Neuronal stem cell (in vitro differentiated cells): ENCODE measurements around the gene GTF2H2.
A peak's percentile ranks its signal among the peaks of the same experiment; 100 is the strongest.
"Not testable (repeated sequence)": the region's sequence is repeated elsewhere in the genome, so short reads cannot be mapped to it uniquely, and the experiment has no call there.

Experiments used
- DNase-seq: peaks from one replicate; pipeline ENCODE4 v3.0.0-alpha.2; 2013; ENCODE audit warnings: low spot score
- H2AFZ ChIP-seq: one replicate; pipeline ENCODE4 v1.6.1; 2013; ENCODE audit warnings: mild to moderate bottlenecking, low read length, inconsistent platforms
- H2AK5ac ChIP-seq: 2 replicates; pipeline ENCODE4 v1.6.1; 2013; ENCODE audit warnings: low read depth, mild to moderate bottlenecking, inconsistent platforms, low read length, moderate library complexity, mixed read lengths
- H2BK120ac ChIP-seq: 2 replicates; pipeline ENCODE4 v1.6.1; 2013; ENCODE audit warnings: low read depth, mild to moderate bottlenecking, inconsistent platforms, low read length, moderate library complexity, mixed read lengths
- H2BK12ac ChIP-seq: one replicate; pipeline ENCODE4 v1.6.1; 2013; ENCODE audit warnings: low read length, inconsistent platforms
- H2BK15ac ChIP-seq: 2 replicates; pipeline ENCODE4 v1.6.1; 2013; ENCODE audit warnings: mild to moderate bottlenecking, low read length, inconsistent platforms, mixed read lengths
- H2BK5ac ChIP-seq: one replicate; pipeline ENCODE4 v1.6.1; 2013; ENCODE audit warnings: inconsistent platforms, mild to moderate bottlenecking, low read length, moderate library complexity
- H3K14ac ChIP-seq: one replicate; pipeline ENCODE4 v1.6.1; 2013; ENCODE audit warnings: low read length, inconsistent platforms
- H3K18ac ChIP-seq: 2 replicates; pipeline ENCODE4 v1.6.1; 2013; ENCODE audit warnings: low read length, inconsistent platforms
- H3K23ac ChIP-seq: 2 replicates; pipeline ENCODE4 v1.6.1; 2013; ENCODE audit warnings: low read depth, mild to moderate bottlenecking, mixed read lengths, low read length, inconsistent platforms; ENCODE audit not compliant: poor library complexity
- H3K27ac ChIP-seq: replicated peaks from 3 replicates; pipeline ENCODE4 v1.5.1; 2013; ENCODE audit warnings: low read length, inconsistent platforms
- H3K27me3 ChIP-seq, 3 experiments: 2 replicates each; pipeline ENCODE4 v1.6.1; 2013; ENCODE audit warnings: low read length in 3 of 3, mild to moderate bottlenecking in 2 of 3, inconsistent platforms in 1 of 3, low read depth in 1 of 3, mixed read lengths in 1 of 3, moderate library complexity in 1 of 3; ENCODE audit not compliant: control insufficient read depth in 3 of 3, insufficient read depth in 3 of 3
- H3K36me3 ChIP-seq, 2 donors: replicated peaks in 1 of 2; 2 replicates each; pipeline ENCODE4 v1.6.1; 2013; ENCODE audit warnings: low read length in 2 of 2; ENCODE audit not compliant: control insufficient read depth in 2 of 2, insufficient read depth in 2 of 2
- H3K4ac ChIP-seq: 2 replicates; pipeline ENCODE4 v1.6.1; 2013; ENCODE audit warnings: inconsistent platforms, mild to moderate bottlenecking, low read length, moderate library complexity
- H3K4me1 ChIP-seq, 2 donors: 1 replicate in 1 of 2; 2 replicates in 1 of 2; pipeline ENCODE4 v1.6.1; 2013; ENCODE audit warnings: low read length in 2 of 2, low read depth in 1 of 2; ENCODE audit not compliant: control insufficient read depth in 2 of 2, insufficient read depth in 1 of 2
- H3K4me2 ChIP-seq: one replicate; pipeline ENCODE4 v1.6.1; 2013; ENCODE audit warnings: mild to moderate bottlenecking, low read length, inconsistent platforms; ENCODE audit not compliant: insufficient read depth, poor library complexity, severe bottlenecking
- H3K4me3 ChIP-seq, 2 donors: 2 replicates each; pipeline ENCODE4 v1.5.1; 2013; ENCODE audit warnings: low read length in 2 of 2, mild to moderate bottlenecking in 2 of 2, inconsistent platforms in 1 of 2, moderate library complexity in 1 of 2
- H3K79me1 ChIP-seq: one replicate; pipeline ENCODE4 v1.6.1; 2013; ENCODE audit warnings: low read depth, mild to moderate bottlenecking, inconsistent platforms, low read length, moderate library complexity
- H3K9ac ChIP-seq: one replicate; pipeline ENCODE4 v1.6.1; 2013; ENCODE audit warnings: mild to moderate bottlenecking, low read depth, low read length, inconsistent platforms; ENCODE audit not compliant: poor library complexity
- H3K9me3 ChIP-seq, 2 donors: replicated peaks in 1 of 2; 2 replicates each; pipeline versions ENCODE3 to v1.6.1; 2013; ENCODE audit warnings: low read length in 2 of 2, mild to moderate bottlenecking in 2 of 2, inconsistent platforms in 1 of 2, low read depth in 1 of 2, mixed read lengths in 1 of 2, moderate library complexity in 1 of 2; ENCODE audit not compliant: control insufficient read depth in 2 of 2, insufficient read depth in 1 of 2
- H4K8ac ChIP-seq: one replicate; pipeline ENCODE4 v1.6.1; 2013; ENCODE audit warnings: low read depth, mild to moderate bottlenecking, inconsistent platforms, low read length, moderate library complexity
- H4K91ac ChIP-seq: one replicate; pipeline ENCODE4 v1.6.1; 2013; ENCODE audit warnings: low read length, low read depth, mild to moderate bottlenecking, inconsistent platforms; ENCODE audit not compliant: poor library complexity
- WGBS, 2 donors: extraction: QIAGEN DNeasy Blood & Tissue Kit; methylation state at CpG; one replicate each; pipeline ENCODE4 v1.1.7; 2013; ENCODE audit warnings: missing lambda C conversion rate in 2 of 2, mixed read lengths in 1 of 2; ENCODE audit not compliant: insufficient read length in 2 of 2, insufficient replicate concordance in 1 of 2; ENCODE audit errors: extremely low coverage in 2 of 2; 5-methylcytosine and 5-hydroxymethylcytosine counted together

GTF2H2 gene

DNA sequence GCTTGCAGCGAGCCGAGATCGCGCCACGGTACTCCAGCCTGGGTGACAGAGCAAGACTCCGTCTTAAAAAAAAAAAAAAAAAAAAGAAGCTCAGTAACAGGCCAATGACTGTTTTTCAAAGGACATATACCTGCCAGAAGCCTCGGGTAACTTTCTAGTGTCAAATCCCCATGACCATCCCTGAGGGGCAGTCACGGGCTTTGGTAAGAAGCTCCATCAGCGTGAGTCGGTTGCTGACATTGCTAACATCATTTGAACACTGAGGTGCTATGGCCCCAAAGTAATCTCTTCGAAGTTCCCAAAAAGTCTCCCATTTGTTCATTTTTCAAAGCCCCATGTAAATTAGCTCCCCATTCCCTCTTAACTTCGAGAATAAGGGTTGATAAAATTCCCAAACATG lies 53.9 kb downstream of the GTF2H2 start:
- Histone ChIP-seq H2AK5ac (no peak overlapping the region), H3K36me3 (no peaks in the 10 kb centered on the region), H3K4ac (no peak overlapping the region), H3K23ac (no peak overlapping the region), H3K4me1 (no peaks in the 10 kb centered on the region), H2BK15ac (no peak overlapping the region), H4K91ac (no peak overlapping the region), H3K18ac (no peak overlapping the region), H2BK12ac (no peak overlapping the region), H3K14ac (no peak overlapping the region), H3K4me3 (no peak overlapping the region), H3K79me1 (no peaks in the 10 kb centered on the region), H2BK5ac (no peak overlapping the region), H3K27ac (no peak overlapping the region), H3K9me3 (no peaks in the 10 kb centered on the region), H2AFZ (no peak overlapping the region), H3K27me3 (no peaks in the 10 kb centered on the region), H4K8ac (no peak overlapping the region), H2BK120ac (no peak overlapping the region), H3K9ac (no peak overlapping the region), H3K4me2 (no peak overlapping the region)
- no CpG with 5 or more reads among the region's 12 CpGs for WGBS, 2 donors
- DNase-seq = no peak

DNA sequence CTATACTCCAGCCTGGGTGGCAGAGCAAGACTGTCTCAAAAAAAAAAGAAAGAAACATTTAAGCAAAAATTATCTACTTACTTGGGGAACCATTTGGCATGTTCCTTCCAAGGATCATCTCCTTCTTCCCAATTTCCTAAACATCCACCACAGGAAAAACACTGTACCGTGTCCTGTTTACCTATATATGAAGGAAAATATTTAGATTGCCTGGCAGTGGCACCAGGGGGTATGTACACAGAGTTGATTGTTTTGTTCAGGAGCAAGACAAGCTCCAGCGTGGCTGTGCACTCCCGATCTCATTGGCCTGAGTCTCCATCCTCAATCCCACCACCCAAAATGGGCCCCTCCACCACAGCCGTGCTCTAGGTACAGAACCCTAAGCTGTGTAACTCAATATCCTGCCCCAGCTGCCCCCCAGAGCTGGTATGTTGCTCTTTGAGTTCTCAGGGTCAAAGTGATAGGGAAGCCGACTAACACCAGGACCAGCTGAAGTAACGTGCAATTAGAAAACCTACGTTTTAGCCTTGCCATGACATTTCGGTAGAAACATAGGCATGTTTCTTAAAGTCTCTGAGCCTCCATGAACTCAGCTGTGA lies 56.2 kb downstream of the GTF2H2 start:
- Histone ChIP-seq H2BK120ac (no peak overlapping the region), H3K14ac (no peak overlapping the region), H3K4me3 (peak overlapping the region in 1 of 2 donors; percentile 26), H2BK5ac (no peak overlapping the region), H2AFZ (no peak overlapping the region), H3K27me3 (no peaks in the 10 kb centered on the region), H4K91ac (no peak overlapping the region), H2BK12ac (no peak overlapping the region), H3K4me2 (no peak overlapping the region), H2AK5ac (no peak overlapping the region), H3K79me1 (no peaks in the 10 kb centered on the region), H3K4me1 (no peaks in the 10 kb centered on the region), H4K8ac (no peak overlapping the region), H3K9me3 (no peaks in the 10 kb centered on the region), H3K9ac (no peak overlapping the region), H3K23ac (no peak overlapping the region), H3K36me3 (no peaks in the 10 kb centered on the region), H3K27ac (no peak overlapping the region), H3K4ac (no peak overlapping the region), H3K18ac (no peak overlapping the region), H2BK15ac (no peak overlapping the region)
- DNase-seq = no peak
- no CpG with 5 or more reads among the region's 8 CpGs for WGBS, 2 donors

DNA sequence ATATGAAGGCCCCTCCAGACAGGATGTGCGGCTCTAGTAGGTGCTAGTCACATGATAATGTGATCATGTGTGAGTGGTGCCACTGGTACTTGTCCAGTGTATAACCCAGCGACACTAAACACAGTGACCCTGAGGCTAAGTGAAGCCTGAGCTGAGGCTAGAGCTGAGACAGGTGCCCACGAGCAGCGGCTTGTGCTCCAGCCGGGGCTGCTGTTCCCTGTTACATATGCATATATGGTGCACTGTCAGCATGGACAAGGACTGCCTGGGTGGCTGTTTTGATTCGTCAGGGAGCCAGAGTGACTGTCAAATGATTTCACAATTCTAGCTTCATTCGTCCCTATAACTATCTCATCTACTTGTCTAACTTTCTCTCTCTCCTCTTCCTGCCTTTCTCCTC lies 60.5 kb downstream of the GTF2H2 start:
- not testable (repeated sequence) for H3K9ac ChIP-seq, H2BK12ac ChIP-seq, H3K79me1 ChIP-seq, H3K27ac ChIP-seq, H2BK15ac ChIP-seq, H3K4me2 ChIP-seq, H3K4me1 ChIP-seq, H3K36me3 ChIP-seq, H3K4me3 ChIP-seq, H2BK5ac ChIP-seq, H3K14ac ChIP-seq, H3K9me3 ChIP-seq, DNase-seq, H2AK5ac ChIP-seq, H2BK120ac ChIP-seq, H3K4ac ChIP-seq, H3K18ac ChIP-seq, H3K23ac ChIP-seq, H2AFZ ChIP-seq, H4K91ac ChIP-seq, H3K27me3 ChIP-seq, H4K8ac ChIP-seq
- WGBS, 2 donors = no CpG with 5 or more reads among the region's 7 CpGs
